ENCODE data around the gene SETDB2. TPM values are rescaled to one million over a fixed set of nuclear protein-coding genes. Genes with fewer than 3 reads are reported as not detected.

Gene SETDB2
- total RNA-seq, 2 experiments from 2014 or later: 14.2 to 15.1 TPM

GRCh38 chr13:49452725-49453457 lies 8.8 kb downstream of the SETDB2 start:
- Mint-ChIP-seq H3K4me3 (no peak overlapping the region), H3K27ac (no peak overlapping the region), H3K4me1 (peaks cover 44% of the 10 kb centered on the region), H3K27me3 (no peaks in the 10 kb centered on the region), H3K36me3 (ENCODE audit: low read depth) (peaks cover 28% of the 10 kb centered on the region), H3K9me3 (ENCODE audit: low read depth) (no peaks in the 10 kb centered on the region)
- POLR2A ChIA-PET: interaction anchor here (0.8 kb wide), 1 partner anchor 8 kb away, joined by 3 read pairs; no protein-coding TSS in a partner anchor
- intact Hi-C loops (cut with DNase I, micrococcal nuclease): no loop called here
- DNase-seq (no peak), ATAC-seq (no peak)
- CTCF ChIA-PET: interaction anchor here (0.7 kb wide), 1 partner anchor 16 kb away, joined by 3 read pairs; no protein-coding TSS in a partner anchor

GRCh38 chr13:49453465-49453864 lies 9.4 kb downstream of the SETDB2 start:
- Mint-ChIP-seq H3K4me1 (peaks cover 38% of the 10 kb centered on the region), H3K9me3 (ENCODE audit: low read depth) (no peaks in the 10 kb centered on the region), H3K27me3 (no peaks in the 10 kb centered on the region), H3K4me3 (no peak overlapping the region), H3K27ac (no peak overlapping the region), H3K36me3 (ENCODE audit: low read depth) (peaks cover 32% of the 10 kb centered on the region)
- ChIA-PET POLR2A (no interaction called here), CTCF (interaction anchor here (0.6 to 0.7 kb wide), 2 partner anchors 17 to 28 kb away, joined by 3 read pairs; no protein-coding TSS in a partner anchor)
- no peak for DNase-seq
- intact Hi-C loops (cut with DNase I, micrococcal nuclease): no loop called here
- ATAC-seq: no peak

- peaks cover 28% of the 10 kb centered on the region for H3K4me1 Mint-ChIP-seq
- peaks cover 26% of the 10 kb centered on the region for H3K36me3 Mint-ChIP-seq (ENCODE audit: low read depth)
- H3K9me3 Mint-ChIP-seq (ENCODE audit: low read depth): no peaks in the 10 kb centered on the region
- intact Hi-C loops (cut with DNase I, micrococcal nuclease): loop anchor here (1.0 to 2.0 kb wide), 2 partner anchors 9 to 42 kb away; no protein-coding TSS in a partner anchor
- H3K4me3 Mint-ChIP-seq: peak overlapping the region; percentile 26
- ATAC-seq (peak; percentile 87), DNase-seq (no peak)
- H3K27me3 Mint-ChIP-seq: no peaks in the 10 kb centered on the region
- peak overlapping the region; percentile 59 for H3K27ac Mint-ChIP-seq
- ChIA-PET POLR2A (interaction anchor here (0.7 kb wide), 1 partner anchor 41 kb away, joined by 3 read pairs; no protein-coding TSS in a partner anchor), CTCF (interaction anchor here (0.8 to 1.7 kb wide), 3 partner anchors 9 to 88 kb away, joined by 3 read pairs; no protein-coding TSS in a partner anchor)
These were observed 10.4 kb downstream of the SETDB2 start for GRCh38 chr13:49454388-49455006.

GRCh38 chr13:49455007-49455398 lies 10.9 kb downstream of the SETDB2 start:
- Mint-ChIP-seq H3K4me1 (peaks cover 23% of the 10 kb centered on the region), H3K36me3 (ENCODE audit: low read depth) (peaks cover 21% of the 10 kb centered on the region), H3K9me3 (ENCODE audit: low read depth) (no peaks in the 10 kb centered on the region), H3K27me3 (no peaks in the 10 kb centered on the region), H3K27ac (no peak overlapping the region), H3K4me3 (no peak overlapping the region)
- DNase-seq: no peak
- ATAC-seq: no peak
- POLR2A ChIA-PET: interaction anchor here (0.7 kb wide), 2 partner anchors 40 to 85 kb away, joined by 3 read pairs; no protein-coding TSS in a partner anchor
- intact Hi-C loops (cut with DNase I, micrococcal nuclease): loop anchor here in 1 of 2 experiments (2.0 kb wide), 1 partner anchor 42 kb away; no protein-coding TSS in a partner anchor
- CTCF ChIA-PET: interaction anchor here (0.8 to 1.7 kb wide), 3 partner anchors 9 to 87 kb away, joined by 3 read pairs; no protein-coding TSS in a partner anchor

GRCh38 chr13:49456156-49456555 lies 12.1 kb downstream of the SETDB2 start:
- ATAC-seq: no peak
- intact Hi-C loops (cut with DNase I, micrococcal nuclease): no loop called here
- H3K9me3 Mint-ChIP-seq (ENCODE audit: low read depth): no peaks in the 10 kb centered on the region
- H3K4me3 Mint-ChIP-seq: no peak overlapping the region
- H3K4me1 Mint-ChIP-seq: peaks cover 17% of the 10 kb centered on the region
- no peaks in the 10 kb centered on the region for H3K27me3 Mint-ChIP-seq
- ChIA-PET CTCF (no interaction called here), POLR2A (no interaction called here)
- peaks cover 25% of the 10 kb centered on the region for H3K36me3 Mint-ChIP-seq (ENCODE audit: low read depth)
- no peak for DNase-seq
- H3K27ac Mint-ChIP-seq: no peak overlapping the region

- H3K4me1 Mint-ChIP-seq: peaks cover 17% of the 10 kb centered on the region
- intact Hi-C loops (cut with DNase I, micrococcal nuclease): no loop called here
- CTCF ChIA-PET: interaction anchor here (0.7 kb wide), 1 partner anchor 662 kb away, joined by 3 read pairs; no protein-coding TSS in a partner anchor
- no peak overlapping the region for H3K27ac Mint-ChIP-seq
- H3K27me3 Mint-ChIP-seq: no peaks in the 10 kb centered on the region
- no peak overlapping the region for H3K4me3 Mint-ChIP-seq
- H3K36me3 Mint-ChIP-seq (ENCODE audit: low read depth): peaks cover 32% of the 10 kb centered on the region
- POLR2A ChIA-PET: no interaction called here
- ATAC-seq: no peak
- no peak for DNase-seq
- H3K9me3 Mint-ChIP-seq (ENCODE audit: low read depth): no peaks in the 10 kb centered on the region
These were observed 13.1 kb downstream of the SETDB2 start for GRCh38 chr13:49457221-49457620.

GRCh38 chr13:49459580-49459979 lies 15.5 kb downstream of the SETDB2 start:
- no peak overlapping the region for H3K27ac Mint-ChIP-seq
- no peak overlapping the region for H3K4me3 Mint-ChIP-seq
- H3K27me3 Mint-ChIP-seq: no peaks in the 10 kb centered on the region
- intact Hi-C loops (cut with DNase I, micrococcal nuclease): no loop called here
- CTCF ChIA-PET: interaction anchor here (1.1 to 1.2 kb wide), 3 partner anchors 12 to 147 kb away, joined by 3 to 7 read pairs (median 3); no protein-coding TSS in a partner anchor
- H3K36me3 Mint-ChIP-seq (ENCODE audit: low read depth): peaks cover 44% of the 10 kb centered on the region
- POLR2A ChIA-PET: no interaction called here
- peaks cover 10% of the 10 kb centered on the region for H3K4me1 Mint-ChIP-seq
- H3K9me3 Mint-ChIP-seq (ENCODE audit: low read depth): peaks cover 4% of the 10 kb centered on the region
- no peak for DNase-seq
- no peak for ATAC-seq

- intact Hi-C loops (cut with DNase I, micrococcal nuclease): no loop called here
- DNase-seq: no peak
- H3K36me3 Mint-ChIP-seq (ENCODE audit: low read depth): peaks cover 55% of the 10 kb centered on the region
- ATAC-seq: no peak
- POLR2A ChIA-PET: no interaction called here
- CTCF ChIA-PET: no interaction called here
- no peak overlapping the region for H3K4me3 Mint-ChIP-seq
- no peaks in the 10 kb centered on the region for H3K4me1 Mint-ChIP-seq
- H3K9me3 Mint-ChIP-seq (ENCODE audit: low read depth): peaks cover 4% of the 10 kb centered on the region
- H3K27me3 Mint-ChIP-seq: no peaks in the 10 kb centered on the region
- H3K27ac Mint-ChIP-seq: no peak overlapping the region
These were observed 20.0 kb downstream of the SETDB2 start for GRCh38 chr13:49464085-49464484.

GRCh38 chr13:49464621-49465325 lies 20.7 kb downstream of the SETDB2 start:
- DNase-seq (no peak), ATAC-seq (no peak)
- Mint-ChIP-seq H3K4me3 (no peak overlapping the region), H3K27me3 (no peaks in the 10 kb centered on the region), H3K4me1 (no peaks in the 10 kb centered on the region), H3K9me3 (ENCODE audit: low read depth) (peaks cover 4% of the 10 kb centered on the region), H3K27ac (no peak overlapping the region), H3K36me3 (ENCODE audit: low read depth) (peaks cover 62% of the 10 kb centered on the region)
- ChIA-PET POLR2A (no interaction called here), CTCF (no interaction called here)
- intact Hi-C loops (cut with DNase I, micrococcal nuclease): no loop called here

GRCh38 chr13:49466292-49466838 lies 22.3 kb downstream of the SETDB2 start:
- intact Hi-C loops (cut with DNase I, micrococcal nuclease): no loop called here
- peaks cover 4% of the 10 kb centered on the region for H3K9me3 Mint-ChIP-seq (ENCODE audit: low read depth)
- H3K36me3 Mint-ChIP-seq (ENCODE audit: low read depth): peaks cover 58% of the 10 kb centered on the region
- H3K4me3 Mint-ChIP-seq: no peak overlapping the region
- ChIA-PET POLR2A (no interaction called here), CTCF (interaction anchor here (0.6 to 1.2 kb wide), 2 partner anchors 26 to 183 kb away, joined by 3 read pairs; no protein-coding TSS in a partner anchor)
- no peaks in the 10 kb centered on the region for H3K27me3 Mint-ChIP-seq
- DNase-seq (no peak), ATAC-seq (no peak)
- H3K4me1 Mint-ChIP-seq: no peaks in the 10 kb centered on the region
- H3K27ac Mint-ChIP-seq: no peak overlapping the region

- POLR2A ChIA-PET: no interaction called here
- Mint-ChIP-seq H3K27me3 (no peaks in the 10 kb centered on the region), H3K9me3 (ENCODE audit: low read depth) (no peaks in the 10 kb centered on the region), H3K4me3 (no peak overlapping the region), H3K36me3 (ENCODE audit: low read depth) (peaks cover 27% of the 10 kb centered on the region), H3K27ac (no peak overlapping the region), H3K4me1 (peaks cover 3% of the 10 kb centered on the region)
- ATAC-seq (peak; percentile 44), DNase-seq (no peak)
- intact Hi-C loops (cut with DNase I, micrococcal nuclease): no loop called here
- CTCF ChIA-PET: no interaction called here
These were observed 28.1 kb downstream of the SETDB2 start for GRCh38 chr13:49472186-49472585.
